ENCODE data around the gene CELF4. TPM values are rescaled to one million over a fixed set of nuclear protein-coding genes. Genes with fewer than 3 reads are reported as not detected.

Gene CELF4
- total RNA-seq, 4 donors from 2014 or later = not detected

GRCh38 chr18:37447962-37448888 lies 117.4 kb downstream of the CELF4 start:
- Histone ChIP-seq H3K4me1 (no peaks in the 10 kb centered on the region), H3K36me3 (no peaks in the 10 kb centered on the region)

GRCh38 chr18:37445836-37446235 lies 119.8 kb downstream of the CELF4 start:
- Histone ChIP-seq H3K4me3 (no peak overlapping the region), H3K27ac (no peak overlapping the region), H3K4me1 (no peaks in the 10 kb centered on the region), H3K9me3 (no peaks in the 10 kb centered on the region), H3K36me3 (no peaks in the 10 kb centered on the region), H3K27me3 (peaks cover 0 to 6% of the 10 kb centered on the region in 2 donors)
- 86 to 94% methylated on average over 10 of the region's 10 CpGs for WGBS, 2 donors
- TF ChIP-seq CTCF (IDR thresholded peaks at IDR 0.05) = no peak
- TF ChIP-seq EP300 (IDR thresholded peaks at IDR 0.05) = no peak
- TF ChIP-seq POLR2A (IDR thresholded peaks at IDR 0.05) = no peak
- no peak for DNase-seq (ENCODE audit: low spot score in 2 of 2)

More at GRCh38 chr18:37447962-37448888, 117.4 kb downstream of the CELF4 start:
- no peak overlapping the region for H3K27ac ChIP-seq
- H3K9me3 ChIP-seq = no peaks in the 10 kb centered on the region
- H3K27me3 ChIP-seq = peaks cover 0 to 3% of the 10 kb centered on the region in 2 donors
- DNase-seq (ENCODE audit: low spot score in 2 of 2) = no peak
- no peak overlapping the region for H3K4me3 ChIP-seq
- no peak for TF ChIP-seq EP300 (IDR thresholded peaks at IDR 0.05)
- TF ChIP-seq POLR2A (IDR thresholded peaks at IDR 0.05) = no peak
- no peak for TF ChIP-seq CTCF (IDR thresholded peaks at IDR 0.05)
- 77 to 78% methylated on average over 13 to 18 of the region's 22 CpGs for WGBS, 2 donors

- H3K36me3 ChIP-seq = no peaks in the 10 kb centered on the region
- H3K27me3 ChIP-seq = peaks cover 0 to 6% of the 10 kb centered on the region in 2 donors
- DNase-seq (ENCODE audit: low spot score in 2 of 2) = no peak
- TF ChIP-seq EP300 (IDR thresholded peaks at IDR 0.05) (no peak), POLR2A (IDR thresholded peaks at IDR 0.05) (no peak), CTCF (IDR thresholded peaks at IDR 0.05) (no peak)
- H3K4me3 ChIP-seq = no peak overlapping the region
- 58% methylated on average over 7 of the region's 7 CpGs for WGBS, 2 donors
- H3K4me1 ChIP-seq = no peaks in the 10 kb centered on the region
- no peaks in the 10 kb centered on the region for H3K9me3 ChIP-seq
- H3K27ac ChIP-seq = no peak overlapping the region
These were observed 120.2 kb downstream of the CELF4 start for GRCh38 chr18:37445368-37445767.

GRCh38 chr18:37443325-37444055 lies 122.1 kb downstream of the CELF4 start:
- H3K4me3 ChIP-seq = no peak overlapping the region
- no peaks in the 10 kb centered on the region for H3K4me1 ChIP-seq
- no peak for DNase-seq (ENCODE audit: low spot score in 2 of 2)
- 69 to 70% methylated on average over 11 to 12 of the region's 12 CpGs for WGBS, 2 donors
- H3K27me3 ChIP-seq = peaks cover 0 to 6% of the 10 kb centered on the region in 2 donors
- TF ChIP-seq POLR2A (IDR thresholded peaks at IDR 0.05) = no peak
- TF ChIP-seq CTCF (IDR thresholded peaks at IDR 0.05) = no peak
- TF ChIP-seq EP300 (IDR thresholded peaks at IDR 0.05) = no peak
- peaks cover 0 to 1% (median 0%) of the 10 kb centered on the region in 4 donors for H3K9me3 ChIP-seq
- H3K27ac ChIP-seq = no peak overlapping the region
- no peaks in the 10 kb centered on the region for H3K36me3 ChIP-seq

- no peak overlapping the region for H3K4me3 ChIP-seq
- no peak overlapping the region for H3K27ac ChIP-seq
- DNase-seq (ENCODE audit: low spot score in 2 of 2) = no peak
- H3K36me3 ChIP-seq = no peaks in the 10 kb centered on the region
- no peaks in the 10 kb centered on the region for H3K4me1 ChIP-seq
- TF ChIP-seq EP300 (IDR thresholded peaks at IDR 0.05) = no peak
- TF ChIP-seq POLR2A (IDR thresholded peaks at IDR 0.05) = no peak
- TF ChIP-seq CTCF (IDR thresholded peaks at IDR 0.05) = no peak
- H3K9me3 ChIP-seq = peaks cover 0 to 11% (median 0%) of the 10 kb centered on the region in 4 donors
- 68 to 76% methylated on average over 11 of the region's 11 CpGs for WGBS, 2 donors
- H3K27me3 ChIP-seq = peaks cover 0 to 6% of the 10 kb centered on the region in 2 donors
These were observed 123.1 kb downstream of the CELF4 start for GRCh38 chr18:37442477-37442876.
